ENCODE measurements around the gene ZNF442. TPM values are rescaled to one million over a fixed set of nuclear protein-coding genes. Genes with fewer than 3 reads are reported as not detected.
"Not testable (repeated sequence)": the region's sequence is repeated elsewhere in the genome, so short reads cannot be mapped to it uniquely, and the experiment has no call there.

The ZNF442 gene
- total RNA-seq, 2 experiments from 2014 or later, result 0.52 to 0.67 TPM

DNA sequence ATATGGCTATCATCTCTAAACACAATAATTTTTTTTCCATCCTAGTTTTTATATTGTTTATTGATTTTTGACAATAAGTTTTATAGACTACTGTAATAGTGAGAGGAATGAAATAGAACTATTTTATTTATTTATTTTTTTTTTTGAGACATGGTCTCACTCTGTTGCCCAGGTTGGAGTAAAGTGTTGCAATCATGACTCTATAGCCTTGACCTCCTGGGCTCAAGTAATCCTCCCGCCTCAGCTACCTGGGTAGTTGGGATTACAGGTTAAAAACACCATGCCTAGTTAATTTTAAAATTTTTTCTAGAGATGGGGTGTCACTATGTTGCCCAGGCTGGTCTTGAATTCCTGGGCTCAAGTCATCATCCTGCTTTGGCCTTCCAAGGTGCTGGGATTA is 8.5 kb upstream of the ZNF442 start:
- H3K27ac Mint-ChIP-seq, result no peak overlapping the region
- no peak for ATAC-seq (ENCODE audit: poor library complexity)

DNA sequence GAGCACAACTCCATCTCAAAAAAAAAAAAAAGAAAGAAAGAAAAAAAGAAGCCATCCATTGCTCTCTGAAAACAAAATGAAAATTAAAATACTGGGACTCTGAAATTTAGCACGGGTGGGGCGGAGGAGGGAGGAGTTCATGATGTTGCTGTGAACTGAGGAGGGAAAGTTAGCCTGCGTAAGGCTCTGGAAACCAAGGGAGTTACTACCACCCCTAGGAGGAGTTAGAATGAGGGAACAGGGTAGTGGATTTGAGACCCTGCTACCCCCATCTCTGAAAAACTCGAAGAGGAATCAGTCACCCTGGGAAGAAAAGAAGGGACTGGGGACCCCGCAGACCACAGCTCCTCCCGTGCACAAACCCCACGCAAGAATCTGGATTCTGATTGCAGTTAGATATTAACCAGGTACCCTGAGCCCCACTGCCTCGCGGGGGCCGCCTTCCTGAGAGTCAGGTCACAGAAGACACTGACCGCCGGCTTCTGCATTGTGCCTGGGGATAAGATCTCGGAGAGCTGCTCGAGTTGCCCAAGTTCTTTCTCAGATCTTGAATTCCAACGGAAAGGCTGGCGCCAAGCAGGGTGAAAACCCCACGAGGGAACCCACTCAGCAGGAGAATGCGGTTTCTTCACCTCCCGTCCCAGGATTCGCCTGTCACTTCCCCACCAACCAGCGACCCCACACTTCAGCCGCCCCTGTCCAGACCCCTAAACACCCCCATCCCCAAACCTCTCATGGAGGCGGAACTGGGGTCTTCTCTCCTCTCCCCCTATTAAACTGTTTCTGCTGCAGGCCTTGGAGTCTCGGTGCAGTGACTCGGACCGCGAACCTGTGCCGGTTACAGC is 870 bp downstream of the ZNF442 start:
- H3K4me1 Mint-ChIP-seq (ENCODE audit: low read depth), result peaks cover 25% of the 10 kb centered on the region
- H3K4me3 Mint-ChIP-seq, result peak overlapping the region; percentile 95
- ATAC-seq (ENCODE audit: poor library complexity) (no peak), DNase-seq (peak in 2 of 14 experiments; percentile 5 to 6)
- POLR2A ChIA-PET, result interaction anchor here (1.0 to 1.5 kb wide), 5 partner anchors 32 to 202 kb away, joined by 4 to 21 read pairs (median 5); partner anchors contain the start of genes ZNF136, ZNF44, ZNF443 and ZNF563
- H3K27me3 Mint-ChIP-seq, result no peaks in the 10 kb centered on the region
- Histone ChIP-seq H3K4me3 (ENCODE audit: low read length) (peak overlapping the region; percentile 71), H3K27me3 (ENCODE audit: control insufficient read depth in 1 of 2, insufficient read depth in 2 of 2, low read length in 2 of 2) (no peaks in the 10 kb centered on the region), H3K27ac (ENCODE audit: low read depth in 1 of 2, low read length in 2 of 2) (no peak overlapping the region), H3K9me3 (ENCODE audit: control insufficient read depth in 1 of 2, insufficient read depth in 1 of 2, low read length in 2 of 2) (peaks cover 0 to 7% of the 10 kb centered on the region in 2 experiments), H3K4me1 (ENCODE audit: insufficient read depth, low read length) (peaks cover 19% of the 10 kb centered on the region), H3K36me3 (ENCODE audit: insufficient read depth, low read length) (no peaks in the 10 kb centered on the region)
- H3K27ac Mint-ChIP-seq, result no peak overlapping the region
- no peaks in the 10 kb centered on the region for H3K9me3 Mint-ChIP-seq
- TF ChIP-seq, protein P1, sequence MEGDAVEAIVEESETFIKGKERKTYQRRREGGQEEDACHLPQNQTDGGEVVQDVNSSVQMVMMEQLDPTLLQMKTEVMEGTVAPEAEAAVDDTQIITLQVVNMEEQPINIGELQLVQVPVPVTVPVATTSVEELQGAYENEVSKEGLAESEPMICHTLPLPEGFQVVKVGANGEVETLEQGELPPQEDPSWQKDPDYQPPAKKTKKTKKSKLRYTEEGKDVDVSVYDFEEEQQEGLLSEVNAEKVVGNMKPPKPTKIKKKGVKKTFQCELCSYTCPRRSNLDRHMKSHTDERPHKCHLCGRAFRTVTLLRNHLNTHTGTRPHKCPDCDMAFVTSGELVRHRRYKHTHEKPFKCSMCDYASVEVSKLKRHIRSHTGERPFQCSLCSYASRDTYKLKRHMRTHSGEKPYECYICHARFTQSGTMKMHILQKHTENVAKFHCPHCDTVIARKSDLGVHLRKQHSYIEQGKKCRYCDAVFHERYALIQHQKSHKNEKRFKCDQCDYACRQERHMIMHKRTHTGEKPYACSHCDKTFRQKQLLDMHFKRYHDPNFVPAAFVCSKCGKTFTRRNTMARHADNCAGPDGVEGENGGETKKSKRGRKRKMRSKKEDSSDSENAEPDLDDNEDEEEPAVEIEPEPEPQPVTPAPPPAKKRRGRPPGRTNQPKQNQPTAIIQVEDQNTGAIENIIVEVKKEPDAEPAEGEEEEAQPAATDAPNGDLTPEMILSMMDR (IDR thresholded peaks at IDR 0.05), result no peak
- intact Hi-C loops (cut with DNase I, micrococcal nuclease), result loop anchor here in 1 of 2 experiments (2.0 kb wide), 1 partner anchor 32 kb away; the partner anchor contains the start of gene ZNF563
- CTCF ChIA-PET, result interaction anchor here (1.4 to 2.1 kb wide), 3 partner anchors 31 to 131 kb away, joined by 3 to 6 read pairs (median 5); partner anchors contain the start of gene ZNF563
- peaks cover 12% of the 10 kb centered on the region for H3K36me3 Mint-ChIP-seq (ENCODE audit: low read depth)

More for the DNA sequence above, 8.5 kb upstream of the ZNF442 start:
- Mint-ChIP-seq H3K4me1 (ENCODE audit: low read depth) (no peaks in the 10 kb centered on the region), H3K36me3 (ENCODE audit: low read depth) (peaks cover 40% of the 10 kb centered on the region), H3K9me3 (peaks cover 14% of the 10 kb centered on the region), H3K4me3 (no peak overlapping the region), H3K27me3 (no peaks in the 10 kb centered on the region)
- POLR2A ChIA-PET, result interaction anchor here (0.6 kb wide), 1 partner anchor 1629 kb away, joined by 5 read pairs; no protein-coding TSS in a partner anchor
- Histone ChIP-seq H3K36me3 (ENCODE audit: insufficient read depth, low read length) (no peaks in the 10 kb centered on the region), H3K27ac (ENCODE audit: low read depth in 1 of 2, low read length in 2 of 2) (no peak overlapping the region), H3K27me3 (ENCODE audit: control insufficient read depth in 1 of 2, insufficient read depth in 2 of 2, low read length in 2 of 2) (no peaks in the 10 kb centered on the region), H3K9me3 (ENCODE audit: control insufficient read depth in 1 of 2, insufficient read depth in 1 of 2, low read length in 2 of 2) (peaks cover 20 to 24% of the 10 kb centered on the region in 2 experiments), H3K4me1 (ENCODE audit: insufficient read depth, low read length) (no peaks in the 10 kb centered on the region), H3K4me3 (ENCODE audit: low read length) (no peak overlapping the region)
- intact Hi-C loops (cut with DNase I, micrococcal nuclease), result no loop called here
- DNase-seq, result no peak
- CTCF ChIA-PET, result no interaction called here
- TF ChIP-seq, protein P1 (IDR thresholded peaks at IDR 0.05), result no peak

DNA sequence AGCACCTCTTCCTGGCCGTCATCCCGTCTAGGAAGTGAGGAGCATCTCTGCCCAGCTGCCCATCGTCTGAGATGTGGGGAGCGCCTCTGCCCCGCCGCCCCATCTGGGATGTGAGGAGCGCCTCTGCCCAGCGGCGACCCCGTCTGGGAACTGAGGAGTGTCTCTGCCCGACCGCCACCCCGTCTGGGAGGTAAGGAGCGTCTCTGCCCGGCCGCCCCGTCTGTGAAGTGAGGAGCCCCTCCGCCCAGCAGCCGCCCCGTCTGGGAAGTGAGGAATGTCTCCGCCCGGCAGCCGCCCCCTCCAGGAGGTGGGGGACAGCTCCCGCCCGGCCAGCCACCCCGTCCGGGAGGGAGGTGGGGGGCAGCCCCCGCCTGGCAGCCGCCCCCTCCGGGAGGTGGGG is 3.2 kb downstream of the ZNF442 start:
- H3K27me3 ChIP-seq (ENCODE audit: control insufficient read depth in 1 of 2, insufficient read depth in 2 of 2, low read length in 2 of 2); intact Hi-C loops (cut with DNase I, micrococcal nuclease); ATAC-seq (ENCODE audit: poor library complexity); POLR2A ChIA-PET; H3K27me3 Mint-ChIP-seq; H3K4me3 ChIP-seq (ENCODE audit: low read length); H3K9me3 Mint-ChIP-seq; H3K9me3 ChIP-seq (ENCODE audit: control insufficient read depth in 1 of 2, insufficient read depth in 1 of 2, low read length in 2 of 2); H3K4me3 Mint-ChIP-seq; H3K36me3 ChIP-seq (ENCODE audit: insufficient read depth, low read length); DNase-seq; H3K27ac ChIP-seq (ENCODE audit: low read depth in 1 of 2, low read length in 2 of 2); H3K27ac Mint-ChIP-seq: not testable (repeated sequence)
- Mint-ChIP-seq H3K4me1 (ENCODE audit: low read depth) (peaks cover 25% of the 10 kb centered on the region), H3K36me3 (ENCODE audit: low read depth) (peaks cover 16% of the 10 kb centered on the region)
- H3K4me1 ChIP-seq (ENCODE audit: insufficient read depth, low read length), result peaks cover 19% of the 10 kb centered on the region
- CTCF ChIA-PET, result interaction anchor here (0.6 kb wide), 1 partner anchor 183 kb away, joined by 3 read pairs; no protein-coding TSS in a partner anchor

Measured in CD4-positive, alpha-beta T cell (primary cell).